ENCODE results near the gene DTX4.

DNA sequence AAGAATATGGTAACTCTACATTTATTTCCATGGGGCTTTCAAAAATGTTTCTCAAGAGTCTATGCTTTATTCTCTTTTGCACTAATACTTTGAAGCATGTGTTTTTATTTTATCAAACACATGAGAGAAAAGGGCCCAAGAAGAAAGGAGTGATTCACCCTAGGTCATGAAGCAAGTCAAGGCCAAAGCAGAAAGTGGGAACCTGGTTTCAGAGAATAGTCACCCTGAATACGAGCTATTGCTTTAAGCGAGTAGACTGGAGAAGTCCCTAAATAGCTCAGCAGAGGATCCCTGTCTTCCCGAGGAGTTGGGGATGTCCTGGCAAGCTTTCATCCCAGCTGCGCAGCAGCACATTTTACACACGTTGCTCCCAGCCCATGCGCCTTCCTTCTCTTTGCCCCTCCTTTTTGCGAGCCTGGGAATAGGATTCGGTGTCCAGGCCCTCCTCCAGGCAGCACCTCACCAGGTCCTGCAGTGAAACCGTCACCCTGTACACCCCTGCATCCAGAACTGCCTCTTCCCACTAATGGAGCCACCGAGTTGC, 21.7 kb downstream of the DTX4 start:
- no peak for TF ChIP-seq POLR2A (IDR thresholded peaks at IDR 0.05)
- TF ChIP-seq, protein P1, sequence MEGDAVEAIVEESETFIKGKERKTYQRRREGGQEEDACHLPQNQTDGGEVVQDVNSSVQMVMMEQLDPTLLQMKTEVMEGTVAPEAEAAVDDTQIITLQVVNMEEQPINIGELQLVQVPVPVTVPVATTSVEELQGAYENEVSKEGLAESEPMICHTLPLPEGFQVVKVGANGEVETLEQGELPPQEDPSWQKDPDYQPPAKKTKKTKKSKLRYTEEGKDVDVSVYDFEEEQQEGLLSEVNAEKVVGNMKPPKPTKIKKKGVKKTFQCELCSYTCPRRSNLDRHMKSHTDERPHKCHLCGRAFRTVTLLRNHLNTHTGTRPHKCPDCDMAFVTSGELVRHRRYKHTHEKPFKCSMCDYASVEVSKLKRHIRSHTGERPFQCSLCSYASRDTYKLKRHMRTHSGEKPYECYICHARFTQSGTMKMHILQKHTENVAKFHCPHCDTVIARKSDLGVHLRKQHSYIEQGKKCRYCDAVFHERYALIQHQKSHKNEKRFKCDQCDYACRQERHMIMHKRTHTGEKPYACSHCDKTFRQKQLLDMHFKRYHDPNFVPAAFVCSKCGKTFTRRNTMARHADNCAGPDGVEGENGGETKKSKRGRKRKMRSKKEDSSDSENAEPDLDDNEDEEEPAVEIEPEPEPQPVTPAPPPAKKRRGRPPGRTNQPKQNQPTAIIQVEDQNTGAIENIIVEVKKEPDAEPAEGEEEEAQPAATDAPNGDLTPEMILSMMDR (IDR thresholded peaks at IDR 0.05), result no peak

All from right lobe of liver (tissue), 4 donors.